Neutrophil (primary cell): Measurements from ENCODE around the gene BEND7.

Source experiments
- H3K27ac ChIP-seq: fragments of 200-600 bp; sonication (generic); 2 replicates; pipeline ENCODE4 v1.5.1; 2016; ENCODE audit warnings: mild to moderate bottlenecking, moderate library complexity
- H3K27me3 ChIP-seq: fragments of 200-600 bp; sonication (generic); 2 replicates; pipeline ENCODE4 v1.6.0; 2016; ENCODE audit warnings: mild to moderate bottlenecking
- H3K36me3 ChIP-seq: fragments of 200-600 bp; sonication (generic); 2 replicates; pipeline ENCODE4 v1.5.1; 2017
- H3K4me1 ChIP-seq, 2 experiments: fragments of 200-600 bp in 1 of 2; sonication (generic) in 1 of 2; 1 replicate in 1 of 2; 2 replicates in 1 of 2; pipeline versions ENCODE4 v1.5.1 to v1.6.1; 2013 to 2016; ENCODE audit warnings: low read depth in 1 of 2, low read length in 1 of 2, mild to moderate bottlenecking in 1 of 2, moderate library complexity in 1 of 2; ENCODE audit not compliant: control insufficient read depth in 1 of 2, insufficient read depth in 1 of 2
- H3K4me3 ChIP-seq, 2 experiments: fragments of 200-600 bp in 1 of 2; sonication (generic) in 1 of 2; 1 replicate in 1 of 2; 2 replicates in 1 of 2; pipeline ENCODE4 v1.5.1; 2013 to 2016; ENCODE audit warnings: low read depth in 1 of 2, low read length in 1 of 2, mild to moderate bottlenecking in 1 of 2, moderate library complexity in 1 of 2
- H3K9me3 ChIP-seq: fragments of 200-600 bp; sonication (generic); 2 replicates; pipeline ENCODE4 v1.5.1; 2016
- CTCF ChIP-seq: fragments of 200-600 bp; sonication (generic); IDR thresholded peaks from 2 replicates; pipeline ENCODE4 v1.5.1; 2016; ENCODE audit warnings: antibody characterized with exemption

The BEND7 gene

GRCh38 chr10:13527864-13528122 lies 1.0 kb downstream of the BEND7 start:
- Histone ChIP-seq H3K27me3 (peaks cover 93% of the 10 kb centered on the region), H3K36me3 (no peaks in the 10 kb centered on the region), H3K9me3 (no peaks in the 10 kb centered on the region), H3K4me3 (peak overlapping the region; percentile 47 to 65), H3K4me1 (peaks cover 4 to 16% of the 10 kb centered on the region in 2 experiments), H3K27ac (peak overlapping the region; percentile 42)
- TF ChIP-seq CTCF = no peak

GRCh38 chr10:13526948-13527863 lies 1.6 kb downstream of the BEND7 start:
- Histone ChIP-seq H3K4me1 (peaks cover 4 to 16% of the 10 kb centered on the region in 2 experiments), H3K27ac (no peak overlapping the region), H3K4me3 (peak overlapping the region; percentile 47 to 65), H3K9me3 (no peaks in the 10 kb centered on the region), H3K36me3 (no peaks in the 10 kb centered on the region), H3K27me3 (peaks cover 93% of the 10 kb centered on the region)
- no peak for TF ChIP-seq CTCF

- Histone ChIP-seq H3K27ac (no peak overlapping the region), H3K9me3 (no peaks in the 10 kb centered on the region), H3K36me3 (no peaks in the 10 kb centered on the region), H3K4me1 (peaks cover 4 to 16% of the 10 kb centered on the region in 2 experiments), H3K4me3 (no peak overlapping the region), H3K27me3 (peaks cover 80% of the 10 kb centered on the region)
- TF ChIP-seq CTCF = no peak
Observed at GRCh38 chr10:13525663-13526062, 3.2 kb downstream of the BEND7 start.

- no peaks in the 10 kb centered on the region for H3K36me3 ChIP-seq
- no peak for TF ChIP-seq CTCF
- H3K27ac ChIP-seq = no peak overlapping the region
- peaks cover 40% of the 10 kb centered on the region for H3K27me3 ChIP-seq
- no peaks in the 10 kb centered on the region for H3K9me3 ChIP-seq
- no peak overlapping the region for H3K4me3 ChIP-seq
- H3K4me1 ChIP-seq = peaks cover 0 to 5% of the 10 kb centered on the region in 2 experiments
Observed at GRCh38 chr10:13521026-13521425, 7.8 kb downstream of the BEND7 start.

- Histone ChIP-seq H3K4me3 (no peak overlapping the region), H3K9me3 (no peaks in the 10 kb centered on the region), H3K27me3 (peaks cover 32% of the 10 kb centered on the region), H3K4me1 (no peaks in the 10 kb centered on the region), H3K27ac (no peak overlapping the region), H3K36me3 (no peaks in the 10 kb centered on the region)
- no peak for TF ChIP-seq CTCF
Observed at GRCh38 chr10:13520194-13520593, 8.6 kb downstream of the BEND7 start.
